K562 (cell line): ENCODE measurements around the gene TRIM27. TPM values are rescaled to one million over a fixed set of nuclear protein-coding genes. Genes with fewer than 3 reads are reported as not detected.

Experiments
- ATAC-seq: fragments of 200-7000 bp; cut with Tn5 transposase; 3 replicates; pipeline ENCODE4 v1.9.1; 2020; ENCODE audit warnings: moderate library complexity
- BruUV-seq: library from RNA; stranded (reverse); fragments of 400-500 nt; replicated peaks from 2 replicates; lab custom pipeline; 2021; lab: Mats Ljungman, UMichigan
- CTCF ChIA-PET: fragments of 300-600 bp; formaldehyde crosslinking; extraction: SDS; loops from one replicate; lab custom pipeline; 2021; ENCODE audit warnings: low intra/inter-chr PET ratio; lab: Yijun Ruan, JAX
- POLR2A ChIA-PET: fragments of 300-600, 350-650 bp; sonication (Branson Sonifier 250); formaldehyde crosslinking; extraction: SDS; loops from one replicate; lab custom pipeline; 2021; ENCODE audit warnings: antibody characterized with exemption, inconsistent platforms; lab: Yijun Ruan, JAX
- DNase-seq, 4 experiments: peaks; one replicate each; pipeline versions ENCODE4 v3.0.0 to v3.0.0-alpha.2; 2011 to 2018; ENCODE audit warnings: low spot score in 3 of 4, mixed read lengths in 3 of 4; ENCODE audit errors: extremely low read depth in 1 of 4
- FAIRE-seq: peaks from 2 replicates; lab custom pipeline; 2011; peaks lifted over from hg19 to GRCh38; lab: Jason Lieb, UNC
- H2AFZ ChIP-seq: 2 replicates; pipeline ENCODE4 v1.6.0; 2011; ENCODE audit warnings: low read depth, low read length, control low read depth, inconsistent platforms
- H3K27ac ChIP-seq: fragments of 200-600 bp; 3 replicates; pipeline ENCODE4 v1.8.0; 2011; ENCODE audit warnings: low read depth, mild to moderate bottlenecking, control low read depth, inconsistent platforms, low read length, moderate library complexity, mixed read lengths; ENCODE audit errors: extremely low read depth
- H3K27me3 ChIP-seq, 2 experiments: fragments of 300-600 bp in 1 of 2; 2 replicates in 1 of 2; 3 replicates in 1 of 2; pipeline versions ENCODE4 v1.6.0 to v1.8.0; 2011; ENCODE audit warnings: inconsistent platforms in 2 of 2, low read length in 2 of 2, mild to moderate bottlenecking in 1 of 2, mixed read lengths in 1 of 2, moderate library complexity in 1 of 2; ENCODE audit not compliant: control insufficient read depth in 2 of 2, insufficient read depth in 2 of 2
- H3K36me3 ChIP-seq: fragments of 300-600 bp; 3 replicates; pipeline ENCODE4 v1.8.0; 2011; ENCODE audit warnings: mild to moderate bottlenecking, low read length, inconsistent platforms; ENCODE audit not compliant: control insufficient read depth, insufficient read depth
- H3K4me1 ChIP-seq, 2 experiments: fragments of 200-600 bp in 1 of 2; replicated peaks in 1 of 2; 2 replicates in 1 of 2; 3 replicates in 1 of 2; pipeline versions ENCODE4 v1.5.1 to v1.8.0; 2011; ENCODE audit warnings: inconsistent platforms in 2 of 2, low read length in 2 of 2, mild to moderate bottlenecking in 1 of 2, mixed read lengths in 1 of 2, moderate library complexity in 1 of 2; ENCODE audit not compliant: control insufficient read depth in 2 of 2, insufficient read depth in 2 of 2
- H3K4me2 ChIP-seq: 2 replicates; pipeline ENCODE4 v1.6.1; 2011; ENCODE audit warnings: low read length, control low read depth, inconsistent platforms, mixed read lengths; ENCODE audit not compliant: insufficient read depth
- H3K4me3 ChIP-seq: fragments of 200-600 bp; sonication (generic), shearing (Covaris generic); 2 replicates; pipeline ENCODE4 v1.5.1; 2016; ENCODE audit warnings: control low read depth, inconsistent platforms
- H3K79me2 ChIP-seq: fragments of 200-600 bp; 3 replicates; pipeline ENCODE4 v1.8.0; 2011; ENCODE audit warnings: low read length, inconsistent platforms; ENCODE audit not compliant: control insufficient read depth, insufficient read depth
- H3K9ac ChIP-seq, 2 experiments: 2 replicates each; pipeline versions ENCODE4 v1.6.0 to v1.6.1; 2011; ENCODE audit warnings: low read depth in 2 of 2, low read length in 2 of 2, control low read depth in 1 of 2, inconsistent platforms in 1 of 2, mild to moderate bottlenecking in 1 of 2, mixed read lengths in 1 of 2; ENCODE audit not compliant: insufficient read depth in 1 of 2
- H3K9me1 ChIP-seq: one replicate; pipeline ENCODE4 v1.6.0; 2011; ENCODE audit warnings: inconsistent platforms, mild to moderate bottlenecking, low read length, moderate library complexity; ENCODE audit not compliant: control insufficient read depth, insufficient read depth
- H3K9me3 ChIP-seq: replicated peaks from 2 replicates; pipeline ENCODE4 v1.5.1; 2011; ENCODE audit warnings: low read depth, low read length, inconsistent platforms; ENCODE audit not compliant: control insufficient read depth, insufficient read depth
- H4K20me1 ChIP-seq: replicated peaks from 2 replicates; pipeline ENCODE4 v1.6.1; 2011; ENCODE audit warnings: low read length, inconsistent platforms, mixed read lengths; ENCODE audit not compliant: control insufficient read depth, insufficient read depth
- BDP1 ChIP-seq: IDR thresholded peaks from 3 replicates; pipeline ENCODE4 v1.6.1; 2011; ENCODE audit not compliant: insufficient read length, insufficient read depth
- ILF3 ChIP-seq: fragments of 450-650 bp; IDR thresholded peaks from 2 replicates; pipeline ENCODE4 v1.6.1; 2018; ENCODE audit warnings: antibody characterized with exemption, mild to moderate bottlenecking, moderate library complexity, borderline replicate concordance
- MNT ChIP-seq, 2 experiments: fragments of 450-650 bp; conservative IDR thresholded peaks; 2 replicates each; pipeline ENCODE4 v1.6.1; 2017; ENCODE audit warnings: mild to moderate bottlenecking in 2 of 2, moderate library complexity in 2 of 2
- NR2C2 ChIP-seq, 2 experiments: fragments of 200-800 bp in 1 of 2; sonication (Bioruptor generic) in 1 of 2; sonication (generic) in 1 of 2; formaldehyde crosslinking in 1 of 2; IDR thresholded peaks; 2 replicates each; pipeline versions ENCODE4 v1.6.1 to v1.8.0; 2016 to 2022; ENCODE audit warnings: mild to moderate bottlenecking in 1 of 2, missing compliant biosample characterization in 1 of 2, missing genetic modification characterization in 1 of 2, missing genetic modification reagents in 1 of 2
- SMARCA4 ChIP-seq: fragments of 450-650 bp; IDR thresholded peaks from 2 replicates; pipeline ENCODE4 v1.6.1; 2016
- SRSF7 ChIP-seq: fragments of 200-400 bp; formaldehyde crosslinking; optimal IDR thresholded peaks from 2 replicates; pipeline ENCODE3; 2017; ENCODE audit warnings: mild to moderate bottlenecking, low read depth, low read length
- WGBS: fragments of 100-300 bp; shearing (Covaris generic); methylation state at CpG from one replicate; pipeline ENCODE4 v1.1.6; 2016; ENCODE audit warnings: low coverage, mixed read lengths; ENCODE audit not compliant: insufficient coverage; ENCODE audit errors: missing lambda C conversion rate; 5-methylcytosine and 5-hydroxymethylcytosine counted together
- in situ Hi-C: fragments of 300-500 bp; cut with MboI; formaldehyde crosslinking; loops from 4 replicates; pipeline ENCODE4 v1.15.0; 2018; ENCODE audit warnings: inconsistent platforms, mixed read lengths
- intact Hi-C: fragments of 100-400 bp; cut with micrococcal nuclease; formaldehyde crosslinking; loops from 2 replicates; pipeline ENCODE4 v1.14.2; 2022
- polyA plus RNA-seq, 8 experiments: library from polyadenylated mRNA; depleted of rRNA in 4 of 8; stranded (reverse) in 5 of 8; unstranded in 3 of 8; fragments of >200 nt; fragmentation: Nextera tagmentation in 2 of 8; fragmentation: Illumina TruSeq in 1 of 8; extraction: Ambion mirVana in 2 of 8; extraction: Trizol in 1 of 8; gene quantifications; 2 replicates each; pipeline versions ENCODE4 v1.2.1 to v1.2.3, GENCODE V29; 2011 to 2014; ENCODE audit warnings: inconsistent platforms in 1 of 8, missing spikeins in 1 of 8
- total RNA-seq, 7 experiments: library from RNA; depleted of rRNA in 6 of 7; stranded (reverse); fragments of >200 nt in 6 of 7; fragmentation: Illumina TruSeq in 2 of 7; extraction: Trizol in 2 of 7; gene quantifications; 2 replicates each; pipeline versions ENCODE4 v1.2.1 to v1.2.3, GENCODE V29; 2011 to 2021; ENCODE audit warnings: low replicate concordance in 1 of 7

TRIM27 gene
- total and polyA plus RNA-seq, 9 of the 15 experiments (the other 6 are each of a cell fraction or from before 2014, with no cell fraction given) = 37.7 to 235 (median 122) TPM

GRCh38 chr6:28898710-28898965, 25.1 kb downstream of the TRIM27 start:
- no peak overlapping the region for H3K4me3 ChIP-seq
- FAIRE-seq (no peak), DNase-seq (no peak), ATAC-seq (no peak)
- peak overlapping the region in 1 of 2 experiments; percentile 99; a peak in 2 of 4 replicates for H3K9ac ChIP-seq
- 86% methylated on average over 2 of the region's 2 CpGs for WGBS
- in situ Hi-C loops = no loop called here
- no peak overlapping the region for H2AFZ ChIP-seq
- peaks cover 39% of the 10 kb centered on the region for H3K36me3 ChIP-seq
- H3K9me1 ChIP-seq = no peaks in the 10 kb centered on the region
- ChIA-PET POLR2A (interaction anchor here (0.6 to 4.8 kb wide), 10 partner anchors 9 to 285 kb away, joined by 3 to 23 read pairs (median 4); no protein-coding TSS in a partner anchor), CTCF (no interaction called here)
- TF ChIP-seq SMARCA4 (no peak), MNT (conservative IDR thresholded peaks at IDR 0.05) (0 out of 4 replicates have a peak, but pooled peaks of 1 of the 2 experiments have one; percentile 1), SRSF7 (no peak), ILF3 (0 out of 2 replicates have a peak, but pooled peaks have one; percentile 10), BDP1 (no peak), NR2C2 (CRISPR knock-in tag; IDR thresholded peaks at IDR 0.05) (no peak), NR2C2 (tag; IDR thresholded peaks at IDR 0.05) (peak; percentile 42; the same call in 1 of the 2 replicates)
- intact Hi-C loops = loop anchor here (1.0 kb wide), 1 partner anchor 118 kb away; no protein-coding TSS in a partner anchor
- H3K9me3 ChIP-seq = no peaks in the 10 kb centered on the region
- H3K4me2 ChIP-seq = 0 out of 2 replicates have a peak overlapping the region, but pooled peaks have one; percentile 88
- peaks cover 4 to 8% of the 10 kb centered on the region in 2 experiments; a peak in 3 of 5 replicates for H3K4me1 ChIP-seq
- no TSS peak for BruUV-seq
- H3K27ac ChIP-seq = peak overlapping the region; percentile 98; the same call in 2 of the 3 replicates
- no peaks in the 10 kb centered on the region for H3K27me3 ChIP-seq
- peaks cover 10% of the 10 kb centered on the region; the same call in 2 of the 3 replicates for H3K79me2 ChIP-seq
- H4K20me1 ChIP-seq = no peaks in the 10 kb centered on the region
